ENCODE data around the gene DNM1.
"Not testable (repeated sequence)": the region's sequence is repeated elsewhere in the genome, so short reads cannot be mapped to it uniquely, and the experiment has no call there.

Gene DNM1

DNA sequence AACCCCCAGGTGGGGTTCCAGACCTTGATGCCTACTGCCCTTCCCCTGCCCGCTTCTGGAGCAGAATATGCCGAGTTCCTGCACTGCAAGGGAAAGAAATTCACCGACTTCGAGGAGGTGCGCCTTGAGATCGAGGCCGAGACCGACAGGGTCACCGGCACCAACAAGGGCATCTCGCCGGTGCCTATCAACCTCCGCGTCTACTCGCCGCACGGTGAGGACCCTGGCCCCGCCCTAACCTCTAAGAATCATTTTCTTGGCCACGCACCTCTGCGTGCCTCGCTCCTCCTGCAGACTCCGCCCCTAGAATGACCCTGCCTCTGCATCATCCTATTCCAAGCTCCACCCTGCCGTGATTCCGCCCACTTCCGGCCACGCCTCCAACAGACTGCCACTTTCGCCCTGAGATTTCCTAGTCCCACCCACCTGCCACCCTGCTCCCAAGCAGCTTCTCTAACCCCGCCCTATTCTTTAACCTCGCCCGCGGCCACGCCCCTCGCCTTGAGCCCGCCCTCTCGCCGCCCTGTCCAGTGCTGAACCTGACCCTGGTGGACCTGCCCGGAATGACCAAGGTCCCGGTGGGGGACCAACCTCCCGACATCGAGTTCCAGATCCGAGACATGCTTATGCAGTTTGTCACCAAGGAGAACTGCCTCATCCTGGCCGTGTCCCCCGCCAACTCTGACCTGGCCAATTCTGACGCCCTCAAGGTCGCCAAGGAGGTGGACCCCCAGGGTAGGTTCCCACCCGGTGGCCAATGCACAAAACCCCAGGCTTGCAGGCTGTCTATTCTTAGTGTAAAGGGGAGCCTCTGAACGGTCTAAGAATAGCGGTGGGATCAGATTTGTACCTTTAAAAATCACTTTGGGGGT lies 15.6 kb downstream of the DNM1 start:
- DNase-seq (ENCODE audit: low read depth), result no peak
- peak overlapping the region; percentile 21 for H3K4me3 ChIP-seq (ENCODE audit: low read depth, low read length)

DNA sequence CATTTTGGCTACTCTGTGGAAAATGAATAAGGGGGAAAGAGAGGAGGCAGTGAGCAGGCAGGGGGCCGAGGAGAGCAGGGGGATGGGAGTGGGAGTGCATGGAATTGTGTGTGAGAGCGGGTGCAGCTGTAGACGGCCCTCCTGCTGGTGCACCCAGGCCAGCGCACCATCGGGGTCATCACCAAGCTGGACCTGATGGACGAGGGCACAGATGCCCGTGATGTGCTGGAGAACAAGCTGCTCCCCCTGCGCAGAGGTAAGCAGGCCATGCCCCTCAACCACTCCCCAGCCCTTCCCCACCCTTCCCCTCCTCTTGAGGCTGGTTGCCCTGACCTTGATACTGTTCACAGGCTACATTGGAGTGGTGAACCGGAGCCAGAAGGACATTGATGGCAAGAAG lies 16.7 kb downstream of the DNM1 start:
- H3K4me3 ChIP-seq (ENCODE audit: low read depth, low read length), result no peak overlapping the region
- no peak for DNase-seq (ENCODE audit: low read depth)

DNA sequence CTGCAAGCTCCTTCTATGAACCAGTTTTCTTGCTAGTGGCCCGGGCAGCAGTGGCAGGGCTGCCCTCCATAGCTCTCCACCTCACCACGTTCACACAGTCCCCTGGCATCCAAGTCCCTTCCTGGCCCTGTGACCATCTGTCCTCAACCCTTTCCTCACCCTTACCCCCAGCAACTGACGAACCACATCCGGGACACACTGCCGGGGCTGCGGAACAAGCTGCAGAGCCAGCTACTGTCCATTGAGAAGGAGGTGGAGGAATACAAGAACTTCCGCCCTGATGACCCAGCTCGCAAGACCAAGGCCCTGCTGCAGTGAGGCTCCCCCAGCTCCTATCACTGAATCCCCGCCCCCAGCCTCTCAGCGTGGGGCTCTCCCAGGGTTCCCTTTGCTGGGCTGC lies 18.8 kb downstream of the DNM1 start:
- DNase-seq (ENCODE audit: low read depth), result no peak
- no peak overlapping the region for H3K4me3 ChIP-seq (ENCODE audit: low read depth, low read length)

DNA sequence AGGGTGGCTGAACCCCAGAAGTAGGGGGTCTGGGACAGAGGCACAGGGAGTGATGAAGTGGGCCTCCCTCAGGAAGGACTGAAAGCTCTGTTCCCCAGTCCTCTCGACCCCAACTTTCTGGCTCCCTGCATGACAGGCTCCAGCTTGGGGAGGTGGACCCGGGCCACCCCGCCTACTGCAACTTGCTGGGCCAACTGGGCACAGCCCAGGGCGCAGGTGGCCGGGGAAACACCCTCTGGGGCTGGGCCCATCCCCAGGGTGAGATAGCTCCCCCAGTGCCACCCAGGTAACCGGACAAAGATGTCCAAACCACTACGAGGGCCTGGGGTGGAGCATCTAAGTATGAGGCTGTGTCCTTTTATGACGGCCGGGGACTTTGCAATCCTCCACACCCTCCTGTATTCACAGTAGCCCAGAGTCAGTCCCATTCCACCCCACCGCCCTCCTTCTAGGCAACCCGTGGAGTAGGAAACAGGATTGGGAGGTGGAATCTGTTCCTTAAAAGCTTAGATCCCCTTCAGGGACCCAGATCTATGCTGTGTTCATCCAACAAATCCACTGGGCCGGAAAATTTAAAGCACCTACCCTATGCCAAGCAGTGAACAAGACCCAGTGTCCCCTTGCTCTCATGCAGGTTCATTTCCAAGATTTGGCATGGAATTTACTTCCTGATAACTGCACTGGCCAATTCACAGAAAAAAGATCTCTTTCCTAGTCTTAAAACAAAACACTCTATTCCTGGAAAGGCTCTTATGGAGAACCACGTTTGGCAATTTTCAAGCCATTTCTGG lies 19.9 kb downstream of the DNM1 start:
- no peak for DNase-seq (ENCODE audit: low read depth)
- no peak overlapping the region for H3K4me3 ChIP-seq (ENCODE audit: low read depth, low read length)

DNA sequence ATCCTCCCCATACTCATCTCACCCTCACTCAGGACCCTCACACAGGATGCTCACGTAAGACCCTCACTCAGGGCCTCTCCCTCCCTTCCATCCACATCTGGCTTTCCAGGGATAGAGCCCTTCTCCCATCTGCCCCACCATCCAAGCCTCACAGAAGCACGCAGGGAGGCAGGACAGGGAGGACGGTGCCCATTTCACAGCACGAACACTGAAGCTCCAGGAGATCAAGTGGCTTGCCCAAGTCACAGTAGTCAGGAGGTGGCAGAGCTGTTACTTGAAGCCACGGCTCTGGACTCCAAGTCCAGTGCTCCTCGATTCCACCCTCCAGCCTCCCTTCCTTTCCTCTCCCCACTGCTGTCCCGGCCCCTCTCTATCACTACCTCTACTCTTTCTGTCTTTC lies 21.7 kb downstream of the DNM1 start:
- no peak overlapping the region for H3K4me3 ChIP-seq (ENCODE audit: low read depth, low read length)
- no peak for DNase-seq (ENCODE audit: low read depth)

DNA sequence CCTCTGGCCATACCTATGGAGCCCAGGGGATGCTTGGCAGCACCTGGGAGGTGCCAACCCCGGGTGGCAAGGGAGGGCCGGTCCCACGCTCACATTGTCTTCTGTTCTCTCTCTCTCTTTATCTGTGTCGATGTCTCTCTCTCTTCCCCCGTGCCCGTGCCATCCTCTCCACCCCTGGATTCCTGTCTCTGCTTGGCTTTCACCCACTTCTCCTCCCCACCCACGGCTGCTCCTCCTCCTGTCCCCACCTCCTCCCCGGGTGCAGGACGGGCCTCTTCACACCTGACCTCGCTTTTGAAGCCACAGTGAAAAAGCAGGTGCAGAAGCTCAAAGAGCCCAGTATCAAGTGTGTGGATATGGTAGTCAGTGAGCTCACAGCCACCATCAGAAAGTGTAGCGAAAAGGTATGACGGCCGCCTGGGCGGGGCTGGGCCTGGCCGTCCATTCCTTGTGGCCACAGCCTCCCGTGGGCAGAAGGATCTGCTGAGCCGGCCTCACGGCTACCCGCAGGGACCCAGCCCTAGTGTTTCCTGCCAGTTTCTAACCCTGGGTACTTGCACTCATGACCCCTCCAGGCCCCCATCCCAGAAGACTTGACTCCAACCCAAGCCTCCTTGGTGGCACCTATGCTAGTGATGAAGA lies 22.7 kb downstream of the DNM1 start:
- H3K4me3 ChIP-seq (ENCODE audit: low read depth, low read length), result no peak overlapping the region
- no peak for DNase-seq (ENCODE audit: low read depth)

DNA sequence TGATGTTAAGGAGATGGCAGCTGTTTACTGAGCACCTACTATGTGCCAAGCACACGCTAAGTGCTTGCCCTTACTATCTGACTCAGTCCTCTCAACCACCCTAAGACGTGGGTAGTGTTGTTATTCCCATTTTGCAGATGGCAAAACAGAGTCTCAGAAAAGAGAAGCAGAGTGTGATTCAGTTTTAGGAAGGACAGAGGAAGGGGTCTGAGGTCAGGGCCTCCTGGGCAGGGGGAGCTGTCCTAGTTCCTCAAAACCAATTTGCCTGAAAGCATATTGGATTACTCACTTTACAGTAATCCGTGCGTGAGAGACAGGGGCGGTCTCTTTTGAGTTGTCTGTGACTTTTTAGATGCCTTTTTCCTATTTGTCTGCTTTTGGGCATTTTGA lies 23.2 kb downstream of the DNM1 start:
- no peak overlapping the region for H3K4me3 ChIP-seq (ENCODE audit: low read depth, low read length)

DNA sequence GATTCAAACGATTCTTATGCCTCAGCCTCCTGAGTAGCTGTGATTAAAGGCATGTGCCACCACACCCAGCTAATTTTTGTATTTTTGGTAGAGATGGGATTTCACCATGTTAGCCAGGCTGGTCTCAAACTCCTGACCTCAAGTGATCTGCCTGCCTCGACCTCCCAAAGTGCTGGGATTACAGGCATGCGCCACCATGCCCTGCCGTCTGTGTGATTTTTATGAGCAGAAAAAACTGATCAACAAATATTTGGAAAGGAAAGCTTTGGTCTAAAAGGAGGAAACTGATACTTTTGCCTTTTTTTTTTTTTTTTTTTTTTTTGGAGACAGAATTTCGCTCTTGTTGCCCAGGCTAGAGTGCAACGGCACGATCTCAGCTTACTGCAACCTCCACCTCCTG lies 27.7 kb downstream of the DNM1 start:
- DNase-seq (ENCODE audit: low read depth); H3K4me3 ChIP-seq (ENCODE audit: low read depth, low read length): not testable (repeated sequence)

More for the DNA sequence above, 23.2 kb downstream of the DNM1 start:
- no peak for DNase-seq (ENCODE audit: low read depth)

DNA sequence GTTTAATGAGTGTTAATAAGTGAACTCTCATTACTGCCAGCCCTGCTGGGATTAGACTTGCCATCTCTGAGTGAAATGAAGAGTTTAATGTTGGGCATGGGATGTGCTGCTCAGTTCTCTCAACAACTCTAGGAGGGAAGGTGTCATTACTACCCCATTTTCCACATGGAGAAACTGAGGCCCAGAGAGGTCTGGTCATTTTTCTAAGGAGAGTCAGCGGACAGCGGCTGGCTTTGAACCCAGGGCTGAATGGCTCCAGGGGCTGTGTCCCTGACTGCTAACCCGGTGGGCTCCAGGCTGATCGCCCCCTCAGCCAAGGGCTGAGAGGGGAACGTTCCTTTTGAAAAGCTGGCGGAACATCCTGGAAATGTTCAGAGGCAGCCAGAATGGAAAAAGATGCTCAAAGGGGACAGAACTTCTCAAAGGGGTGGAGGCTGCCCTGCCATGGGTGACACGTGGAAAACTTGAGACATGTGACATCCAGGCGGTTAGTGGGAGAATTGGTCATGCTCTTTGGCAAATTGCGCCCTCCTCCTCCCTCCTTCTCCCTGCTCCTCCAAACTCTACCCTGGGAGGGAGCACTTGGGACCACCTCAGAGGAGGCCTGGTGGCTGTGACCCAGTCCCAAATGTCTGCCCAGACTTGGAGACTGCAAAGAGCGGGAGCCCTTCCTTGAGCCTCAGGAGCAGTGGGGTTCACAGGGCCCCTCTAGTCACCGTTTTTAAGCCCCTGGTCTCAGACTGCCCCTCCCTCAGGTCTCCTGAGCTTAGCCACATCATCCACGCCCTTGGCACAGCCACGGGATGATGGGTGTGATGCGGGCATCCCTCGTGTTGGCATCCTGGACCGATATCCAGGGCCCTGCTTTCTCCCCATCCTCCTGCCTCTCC lies 28.7 kb downstream of the DNM1 start:
- no peak overlapping the region for H3K4me3 ChIP-seq (ENCODE audit: low read depth, low read length)
- DNase-seq (ENCODE audit: low read depth), result no peak

DNA sequence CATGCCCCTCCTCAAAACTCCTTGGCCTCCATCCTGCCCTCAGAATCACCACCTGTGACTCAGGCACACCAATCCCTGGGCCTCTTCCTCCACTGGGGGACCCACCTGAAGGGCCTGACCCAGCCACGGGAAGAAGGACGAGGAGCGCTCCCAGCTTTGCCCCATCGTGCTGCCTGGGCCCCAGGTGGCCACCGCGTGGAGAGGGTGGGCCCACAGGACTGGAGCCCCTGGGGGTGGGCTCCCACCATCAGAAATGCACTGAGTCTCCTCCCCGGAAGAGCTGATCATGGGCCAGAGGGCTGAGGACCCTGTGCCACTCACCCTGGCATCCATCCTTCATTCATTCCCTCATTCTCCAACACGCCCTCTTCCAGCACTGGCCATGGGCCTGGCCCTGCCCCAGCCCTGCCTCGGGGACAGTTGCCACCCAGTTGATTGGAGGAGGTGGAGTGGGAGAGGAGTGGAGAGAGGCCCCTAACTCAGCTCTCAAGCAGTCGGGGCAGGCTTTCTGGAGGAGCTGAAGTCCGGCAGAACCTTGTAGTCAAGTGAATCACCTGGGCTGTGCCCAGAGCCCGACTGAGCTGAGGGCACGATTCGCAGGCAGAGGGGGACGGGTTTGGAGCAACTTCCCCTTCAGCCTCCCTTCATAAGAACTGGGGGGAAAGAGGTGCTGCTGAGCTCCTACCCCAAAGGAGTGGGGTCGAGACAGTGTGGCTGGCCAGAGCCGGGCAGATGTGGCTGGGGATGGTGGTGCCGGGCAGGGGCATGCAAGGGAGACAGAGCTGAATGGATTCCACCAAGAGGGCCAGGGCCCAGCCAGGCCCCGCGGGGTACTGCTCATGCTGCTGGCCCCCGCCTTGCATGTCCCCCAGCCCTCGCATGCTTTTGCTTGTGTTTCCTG lies 29.6 kb downstream of the DNM1 start:
- DNase-seq (ENCODE audit: low read depth), result no peak
- no peak overlapping the region for H3K4me3 ChIP-seq (ENCODE audit: low read depth, low read length)

DNA sequence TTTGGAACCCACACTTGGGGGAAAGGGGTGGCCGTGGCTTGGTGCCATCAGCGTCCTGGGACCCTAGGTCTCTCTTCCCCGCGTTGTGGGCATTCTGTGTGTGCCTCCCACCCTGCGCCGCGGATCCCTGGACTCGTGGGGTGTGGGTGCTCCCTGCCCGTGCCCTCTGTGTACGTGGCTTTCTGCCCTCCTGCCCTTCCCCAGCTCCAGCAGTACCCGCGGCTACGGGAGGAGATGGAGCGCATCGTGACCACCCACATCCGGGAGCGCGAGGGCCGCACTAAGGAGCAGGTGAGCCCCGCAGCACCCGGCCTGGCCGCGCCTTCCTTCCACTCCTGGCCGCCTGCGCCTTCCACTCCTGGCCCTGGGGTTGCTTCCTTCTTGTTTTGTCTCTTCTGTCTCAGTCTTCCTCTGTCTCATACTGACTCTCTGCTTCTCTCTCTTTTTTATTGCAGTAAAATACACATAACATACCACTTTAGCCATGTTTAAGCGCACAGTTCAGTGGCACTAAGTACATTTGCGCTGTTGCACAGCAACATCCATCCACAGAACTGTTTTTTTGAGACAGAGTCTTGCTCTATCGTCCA lies 30.7 kb downstream of the DNM1 start:
- DNase-seq (ENCODE audit: low read depth), result no peak
- H3K4me3 ChIP-seq (ENCODE audit: low read depth, low read length), result no peak overlapping the region

DNA sequence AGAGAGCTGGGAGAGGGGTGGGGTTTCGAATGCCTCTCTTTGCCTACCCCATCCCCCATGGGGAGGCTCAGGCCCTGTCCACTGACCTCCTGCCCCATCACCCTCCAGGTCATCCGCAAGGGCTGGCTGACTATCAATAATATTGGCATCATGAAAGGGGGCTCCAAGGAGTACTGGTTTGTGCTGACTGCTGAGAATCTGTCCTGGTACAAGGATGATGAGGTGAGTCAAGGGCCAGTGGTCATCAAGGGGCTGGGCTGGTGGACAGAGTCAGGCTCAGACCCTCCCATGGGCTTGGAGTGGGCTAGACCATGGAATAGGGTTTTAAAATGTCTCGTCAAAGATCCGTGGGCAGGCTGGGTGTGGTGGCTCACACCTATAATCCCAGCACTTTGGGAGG lies 38.9 kb downstream of the DNM1 start:
- H3K4me3 ChIP-seq (ENCODE audit: low read depth, low read length), result no peak overlapping the region
- no peak for DNase-seq (ENCODE audit: low read depth)

DNA sequence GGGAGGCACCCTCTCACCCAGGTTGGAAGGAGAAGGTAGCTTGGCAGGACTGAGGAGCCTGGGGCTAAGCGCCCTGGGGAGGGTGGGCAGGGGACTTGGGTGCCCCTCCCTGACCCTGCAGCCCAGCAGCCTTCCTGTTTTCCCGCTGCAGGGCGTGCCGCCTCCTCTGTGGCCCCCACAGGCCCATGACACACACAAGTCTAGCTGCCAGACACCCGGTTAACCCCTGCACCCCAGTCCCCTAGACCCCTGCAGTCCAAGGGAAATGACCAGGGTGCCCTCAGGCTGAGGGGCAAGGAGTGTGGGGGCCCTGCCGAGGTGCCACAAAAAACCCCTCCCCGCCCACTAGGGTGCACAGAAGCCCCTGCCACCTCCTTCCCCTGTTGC lies 39.6 kb downstream of the DNM1 start:
- DNase-seq (ENCODE audit: low read depth), result no peak
- H3K4me3 ChIP-seq (ENCODE audit: low read depth, low read length), result no peak overlapping the region

DNA sequence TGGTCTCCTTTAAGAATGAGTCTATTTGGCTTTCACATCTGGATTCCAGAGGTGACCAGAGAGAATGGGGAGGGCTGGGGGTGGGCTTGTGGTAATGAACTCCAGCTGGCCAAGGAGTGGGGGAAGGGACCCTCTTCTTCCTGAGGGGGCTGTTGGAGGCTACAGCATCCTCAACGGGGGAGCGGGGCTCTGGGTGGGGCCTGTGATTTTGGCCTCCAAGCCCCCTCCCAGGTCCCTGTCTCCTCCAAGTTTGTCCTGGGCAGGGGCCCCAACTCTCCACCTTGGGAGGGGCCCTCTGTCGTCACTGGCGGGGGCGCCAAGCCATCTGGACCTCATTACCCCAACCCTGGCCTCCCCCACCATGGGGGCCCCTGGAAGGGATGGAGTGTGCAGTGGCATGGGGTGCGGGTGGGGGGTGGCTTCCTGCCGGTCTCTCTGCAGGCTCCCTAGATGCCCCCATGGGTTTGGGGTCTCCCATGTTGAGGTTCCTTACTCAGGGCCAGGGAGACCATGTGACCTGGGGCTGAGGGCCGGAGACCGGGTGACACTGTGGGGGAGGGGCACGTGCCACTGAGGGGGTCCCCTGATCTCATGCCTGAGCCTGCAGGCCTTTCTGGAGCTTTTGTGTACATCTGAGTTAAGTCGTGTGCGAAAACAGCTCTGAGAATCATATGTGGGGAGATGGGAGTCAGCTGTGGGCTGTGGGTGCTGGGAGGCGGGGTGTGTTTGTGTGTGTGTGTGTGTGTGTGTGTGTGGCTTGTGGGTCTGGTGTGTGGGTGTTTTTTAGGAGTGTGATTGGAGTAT lies 40.2 kb downstream of the DNM1 start:
- DNase-seq (ENCODE audit: low read depth), result no peak

DNA sequence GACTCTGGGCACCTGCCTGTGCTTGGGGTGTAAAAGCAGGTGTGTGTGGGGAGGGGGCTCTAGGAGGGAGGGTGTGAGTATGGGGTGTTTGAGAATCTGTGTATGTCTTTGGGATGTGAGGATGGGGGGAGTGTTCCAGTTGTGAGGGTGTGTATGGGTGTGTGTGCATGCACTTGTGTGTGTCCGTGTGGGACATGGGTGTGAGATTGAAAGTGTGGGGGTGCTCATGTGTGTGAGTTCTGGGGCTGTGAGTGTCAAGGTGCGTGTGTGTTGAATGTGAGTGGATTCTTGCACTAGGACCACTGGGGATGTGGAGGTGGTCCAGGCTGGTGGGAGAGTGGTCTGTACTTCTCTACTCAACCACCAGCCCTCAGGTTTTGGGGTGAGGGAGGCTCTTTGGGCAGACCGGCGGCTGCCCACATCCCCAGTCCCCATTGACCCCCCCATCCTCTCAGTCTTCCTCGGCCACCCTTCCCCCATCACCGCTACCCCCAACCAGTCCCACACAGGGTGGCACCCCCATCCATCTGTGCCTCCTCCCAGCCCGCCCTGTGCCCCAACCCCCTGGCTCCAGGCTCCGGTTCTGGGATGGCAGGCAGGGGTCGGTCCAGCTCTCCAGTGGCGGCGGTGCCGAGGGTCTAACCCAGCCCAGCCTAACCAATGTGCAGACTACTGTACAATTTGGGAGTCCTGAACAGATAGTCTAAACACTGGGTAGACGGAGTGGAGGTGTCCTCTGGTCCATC lies 41.1 kb downstream of the DNM1 start:
- peak overlapping the region; percentile 57 for H3K4me3 ChIP-seq (ENCODE audit: low read depth, low read length)
- DNase-seq (ENCODE audit: low read depth), result no peak

More for the DNA sequence above, 40.2 kb downstream of the DNM1 start:
- H3K4me3 ChIP-seq (ENCODE audit: low read depth, low read length), result peak overlapping the region; percentile 3

DNA sequence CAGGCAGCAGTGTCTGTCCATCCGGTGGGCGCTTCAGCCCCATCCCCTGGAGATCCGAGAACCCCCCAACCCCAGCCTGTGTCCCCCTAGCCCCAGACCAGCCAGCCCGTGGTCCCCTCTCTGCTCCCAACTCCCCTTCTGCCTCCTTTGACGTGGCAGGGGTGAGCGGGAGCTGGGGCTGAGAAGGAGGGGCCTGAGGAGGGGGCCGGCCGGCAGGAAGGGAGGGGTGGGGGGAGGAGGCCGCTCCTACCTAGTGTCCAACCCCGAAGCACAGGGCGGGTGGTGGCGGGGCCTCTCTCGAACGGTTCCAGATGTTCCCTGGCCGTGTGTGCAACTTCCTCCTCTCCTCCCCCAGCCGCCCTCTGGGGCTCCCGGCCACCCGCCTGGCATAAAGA lies 41.7 kb downstream of the DNM1 start:
- peak overlapping the region; percentile 57 for H3K4me3 ChIP-seq (ENCODE audit: low read depth, low read length)
- DNase-seq (ENCODE audit: low read depth), result peak; percentile 85

All from skeletal muscle cell (primary cell).